Measurements from ENCODE around the gene GTPBP2. TPM values are rescaled to one million over a fixed set of nuclear protein-coding genes. Genes with fewer than 3 reads are reported as not detected.

The GTPBP2 gene
- total and polyA plus RNA-seq, 2 experiments from 2014 or later = 17.5 to 55.9 TPM

GRCh38 chr6:43582911-43583310 lies 46.2 kb downstream of the GTPBP2 start:
- DNase-seq (ENCODE audit: low spot score) = no peak
- Mint-ChIP-seq H3K9me3 (peaks cover 12% of the 10 kb centered on the region; the same call in 2 of the 3 replicates), H3K27me3 (ENCODE audit: insufficient read depth, low read depth, poor library complexity) (no peaks in the 10 kb centered on the region), H3K36me3 (ENCODE audit: low read depth) (peaks cover 58% of the 10 kb centered on the region), H3K4me3 (no peak overlapping the region), H3K4me1 (no peaks in the 10 kb centered on the region), H3K27ac (no peak overlapping the region)
- TF ChIP-seq STAT1 (IDR thresholded peaks at IDR 0.05; ENCODE audit: unreplicated experiment) (no peak), EZH2phosphoT487 (IDR thresholded peaks at IDR 0.05; ENCODE audit: unreplicated experiment) (no peak), POLR2AphosphoS5 (IDR thresholded peaks at IDR 0.05; ENCODE audit: low read depth) (no peak), NANOG (IDR thresholded peaks at IDR 0.05; ENCODE audit: borderline replicate concordance) (no peak), ZNF331 (CRISPR knock-in tag; IDR thresholded peaks at IDR 0.05; ENCODE audit: low read depth) (no peak), CREB1 (CRISPR knock-in tag; IDR thresholded peaks at IDR 0.05; ENCODE audit: low read depth) (no peak), EZH2 (IDR thresholded peaks at IDR 0.05; ENCODE audit: low read depth, unreplicated experiment) (no peak), REST (IDR thresholded peaks at IDR 0.05; ENCODE audit: unreplicated experiment) (no peak), CTCF (conservative IDR thresholded peaks at IDR 0.05; ENCODE audit: low read depth in 2 of 2) (no peak), ZNF114 (CRISPR knock-in tag; IDR thresholded peaks at IDR 0.05) (no peak), JUNB (IDR thresholded peaks at IDR 0.05; ENCODE audit: unreplicated experiment) (no peak)
- TF ChIP-seq, protein P1, sequence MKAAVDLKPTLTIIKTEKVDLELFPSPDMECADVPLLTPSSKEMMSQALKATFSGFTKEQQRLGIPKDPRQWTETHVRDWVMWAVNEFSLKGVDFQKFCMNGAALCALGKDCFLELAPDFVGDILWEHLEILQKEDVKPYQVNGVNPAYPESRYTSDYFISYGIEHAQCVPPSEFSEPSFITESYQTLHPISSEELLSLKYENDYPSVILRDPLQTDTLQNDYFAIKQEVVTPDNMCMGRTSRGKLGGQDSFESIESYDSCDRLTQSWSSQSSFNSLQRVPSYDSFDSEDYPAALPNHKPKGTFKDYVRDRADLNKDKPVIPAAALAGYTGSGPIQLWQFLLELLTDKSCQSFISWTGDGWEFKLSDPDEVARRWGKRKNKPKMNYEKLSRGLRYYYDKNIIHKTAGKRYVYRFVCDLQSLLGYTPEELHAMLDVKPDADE (IDR thresholded peaks at IDR 0.05) = no peak
- TF ChIP-seq, protein P2, sequence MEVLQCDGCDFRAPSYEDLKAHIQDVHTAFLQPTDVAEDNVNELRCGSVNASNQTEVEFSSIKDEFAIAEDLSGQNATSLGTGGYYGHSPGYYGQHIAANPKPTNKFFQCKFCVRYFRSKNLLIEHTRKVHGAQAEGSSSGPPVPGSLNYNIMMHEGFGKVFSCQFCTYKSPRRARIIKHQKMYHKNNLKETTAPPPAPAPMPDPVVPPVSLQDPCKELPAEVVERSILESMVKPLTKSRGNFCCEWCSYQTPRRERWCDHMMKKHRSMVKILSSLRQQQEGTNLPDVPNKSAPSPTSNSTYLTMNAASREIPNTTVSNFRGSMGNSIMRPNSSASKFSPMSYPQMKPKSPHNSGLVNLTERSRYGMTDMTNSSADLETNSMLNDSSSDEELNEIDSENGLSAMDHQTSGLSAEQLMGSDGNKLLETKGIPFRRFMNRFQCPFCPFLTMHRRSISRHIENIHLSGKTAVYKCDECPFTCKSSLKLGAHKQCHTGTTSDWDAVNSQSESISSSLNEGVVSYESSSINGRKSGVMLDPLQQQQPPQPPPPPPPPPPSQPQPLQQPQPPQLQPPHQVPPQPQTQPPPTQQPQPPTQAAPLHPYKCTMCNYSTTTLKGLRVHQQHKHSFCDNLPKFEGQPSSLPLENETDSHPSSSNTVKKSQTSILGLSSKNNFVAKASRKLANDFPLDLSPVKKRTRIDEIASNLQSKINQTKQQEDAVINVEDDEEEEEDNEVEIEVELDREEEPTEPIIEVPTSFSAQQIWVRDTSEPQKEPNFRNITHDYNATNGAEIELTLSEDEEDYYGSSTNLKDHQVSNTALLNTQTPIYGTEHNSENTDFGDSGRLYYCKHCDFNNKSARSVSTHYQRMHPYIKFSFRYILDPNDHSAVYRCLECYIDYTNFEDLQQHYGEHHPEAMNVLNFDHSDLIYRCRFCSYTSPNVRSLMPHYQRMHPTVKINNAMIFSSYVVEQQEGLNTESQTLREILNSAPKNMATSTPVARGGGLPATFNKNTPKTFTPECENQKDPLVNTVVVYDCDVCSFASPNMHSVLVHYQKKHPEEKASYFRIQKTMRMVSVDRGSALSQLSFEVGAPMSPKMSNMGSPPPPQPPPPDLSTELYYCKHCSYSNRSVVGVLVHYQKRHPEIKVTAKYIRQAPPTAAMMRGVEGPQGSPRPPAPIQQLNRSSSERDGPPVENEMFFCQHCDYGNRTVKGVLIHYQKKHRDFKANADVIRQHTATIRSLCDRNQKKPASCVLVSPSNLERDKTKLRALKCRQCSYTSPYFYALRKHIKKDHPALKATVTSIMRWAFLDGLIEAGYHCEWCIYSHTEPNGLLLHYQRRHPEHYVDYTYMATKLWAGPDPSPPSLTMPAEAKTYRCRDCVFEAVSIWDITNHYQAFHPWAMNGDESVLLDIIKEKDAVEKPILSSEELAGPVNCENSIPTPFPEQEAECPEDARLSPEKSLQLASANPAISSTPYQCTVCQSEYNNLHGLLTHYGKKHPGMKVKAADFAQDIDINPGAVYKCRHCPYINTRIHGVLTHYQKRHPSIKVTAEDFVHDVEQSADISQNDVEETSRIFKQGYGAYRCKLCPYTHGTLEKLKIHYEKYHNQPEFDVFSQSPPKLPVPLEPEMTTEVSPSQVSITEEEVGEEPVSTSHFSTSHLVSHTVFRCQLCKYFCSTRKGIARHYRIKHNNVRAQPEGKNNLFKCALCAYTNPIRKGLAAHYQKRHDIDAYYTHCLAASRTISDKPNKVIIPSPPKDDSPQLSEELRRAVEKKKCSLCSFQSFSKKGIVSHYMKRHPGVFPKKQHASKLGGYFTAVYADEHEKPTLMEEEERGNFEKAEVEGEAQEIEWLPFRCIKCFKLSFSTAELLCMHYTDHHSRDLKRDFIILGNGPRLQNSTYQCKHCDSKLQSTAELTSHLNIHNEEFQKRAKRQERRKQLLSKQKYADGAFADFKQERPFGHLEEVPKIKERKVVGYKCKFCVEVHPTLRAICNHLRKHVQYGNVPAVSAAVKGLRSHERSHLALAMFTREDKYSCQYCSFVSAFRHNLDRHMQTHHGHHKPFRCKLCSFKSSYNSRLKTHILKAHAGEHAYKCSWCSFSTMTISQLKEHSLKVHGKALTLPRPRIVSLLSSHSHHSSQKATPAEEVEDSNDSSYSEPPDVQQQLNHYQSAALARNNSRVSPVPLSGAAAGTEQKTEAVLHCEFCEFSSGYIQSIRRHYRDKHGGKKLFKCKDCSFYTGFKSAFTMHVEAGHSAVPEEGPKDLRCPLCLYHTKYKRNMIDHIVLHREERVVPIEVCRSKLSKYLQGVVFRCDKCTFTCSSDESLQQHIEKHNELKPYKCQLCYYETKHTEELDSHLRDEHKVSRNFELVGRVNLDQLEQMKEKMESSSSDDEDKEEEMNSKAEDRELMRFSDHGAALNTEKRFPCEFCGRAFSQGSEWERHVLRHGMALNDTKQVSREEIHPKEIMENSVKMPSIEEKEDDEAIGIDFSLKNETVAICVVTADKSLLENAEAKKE (CRISPR knock-in tag; IDR thresholded peaks at IDR 0.05) = no peak
- Histone ChIP-seq H3K9me2 (ENCODE audit: insufficient read depth) (no peaks in the 10 kb centered on the region), H3K79me2 (replicated peaks; ENCODE audit: insufficient read depth) (peaks cover 25% of the 10 kb centered on the region), H3K4me2 (no peak overlapping the region), H3K36me3 (ENCODE audit: insufficient read depth) (0 out of 2 replicates have a peak, but pooled peaks cover 18% of the 10 kb centered on the region), H3K4me3 (no peak overlapping the region), H3K4me1 (ENCODE audit: insufficient read depth) (no peaks in the 10 kb centered on the region), H3F3A (replicated peaks; ENCODE audit: low read depth) (no peaks in the 10 kb centered on the region), H4K20me1 (replicated peaks; ENCODE audit: insufficient read depth) (no peaks in the 10 kb centered on the region), H3K27me3 (ENCODE audit: insufficient read depth) (no peaks in the 10 kb centered on the region), H3K27ac (ENCODE audit: low read depth) (no peak overlapping the region), H2AFZ (no peak overlapping the region)
- no peak for ATAC-seq
